Cardiac muscle cell (in vitro differentiated cells and primary cell): Measurements from ENCODE around the gene CYP26B1. TPM values are rescaled to one million over a fixed set of nuclear protein-coding genes. Genes with fewer than 3 reads are reported as not detected.
A peak's percentile ranks its signal among the peaks of the same experiment; 100 is the strongest.

Experiments used
- DNase-seq, 2 donors: peaks; one replicate each; pipeline versions ENCODE4 v3.0.0 to v3.0.0-alpha.2; 2010 to 2017; ENCODE audit warnings: low read depth in 1 of 2, low spot score in 1 of 2
- H3K27ac ChIP-seq: fragments of 200-600 bp; sonication (generic); 2 replicates; pipeline ENCODE4 v1.5.1; 2016
- H3K27me3 ChIP-seq: fragments of 200-600 bp; sonication (generic); 2 replicates; pipeline ENCODE4 v1.6.0; 2016; ENCODE audit warnings: control low read depth
- H3K36me3 ChIP-seq: fragments of 200-600 bp; sonication (generic); 2 replicates; pipeline ENCODE4 v1.5.1; 2016; ENCODE audit warnings: control low read depth
- H3K4me1 ChIP-seq: fragments of 200-600 bp; sonication (generic); 2 replicates; pipeline ENCODE4 v1.8.1; 2017; ENCODE audit warnings: low read depth, mild to moderate bottlenecking, mixed run types
- H3K4me3 ChIP-seq: fragments of 200-600 bp; sonication (generic); 2 replicates; pipeline ENCODE4 v1.5.1; 2016; ENCODE audit warnings: mild to moderate bottlenecking
- H3K9me3 ChIP-seq: fragments of 200-600 bp; sonication (generic); 2 replicates; pipeline ENCODE4 v1.5.1; 2017; ENCODE audit warnings: low read depth, mild to moderate bottlenecking, control low read depth
- CTCF ChIP-seq: IDR thresholded peaks from 2 replicates; pipeline ENCODE4 v1.5.1; 2012; ENCODE audit warnings: low read depth, mild to moderate bottlenecking, low read length
- polyA plus RNA-seq: library from polyadenylated mRNA; unstranded; fragments of >200 nt; fragmentation: Nextera tagmentation; extraction: Ambion mirVana; gene quantifications from 2 replicates; pipeline ENCODE4 v1.2.1, GENCODE V29; 2016
- total RNA-seq: library from RNA; depleted of rRNA; stranded (reverse); fragments of >200 nt; gene quantifications from 2 replicates; pipeline ENCODE4 v1.2.3, GENCODE V29; 2016

Gene CYP26B1
- total and polyA plus RNA-seq, 2 experiments from 2014 or later = 1.2 to 3.1 TPM

DNA sequence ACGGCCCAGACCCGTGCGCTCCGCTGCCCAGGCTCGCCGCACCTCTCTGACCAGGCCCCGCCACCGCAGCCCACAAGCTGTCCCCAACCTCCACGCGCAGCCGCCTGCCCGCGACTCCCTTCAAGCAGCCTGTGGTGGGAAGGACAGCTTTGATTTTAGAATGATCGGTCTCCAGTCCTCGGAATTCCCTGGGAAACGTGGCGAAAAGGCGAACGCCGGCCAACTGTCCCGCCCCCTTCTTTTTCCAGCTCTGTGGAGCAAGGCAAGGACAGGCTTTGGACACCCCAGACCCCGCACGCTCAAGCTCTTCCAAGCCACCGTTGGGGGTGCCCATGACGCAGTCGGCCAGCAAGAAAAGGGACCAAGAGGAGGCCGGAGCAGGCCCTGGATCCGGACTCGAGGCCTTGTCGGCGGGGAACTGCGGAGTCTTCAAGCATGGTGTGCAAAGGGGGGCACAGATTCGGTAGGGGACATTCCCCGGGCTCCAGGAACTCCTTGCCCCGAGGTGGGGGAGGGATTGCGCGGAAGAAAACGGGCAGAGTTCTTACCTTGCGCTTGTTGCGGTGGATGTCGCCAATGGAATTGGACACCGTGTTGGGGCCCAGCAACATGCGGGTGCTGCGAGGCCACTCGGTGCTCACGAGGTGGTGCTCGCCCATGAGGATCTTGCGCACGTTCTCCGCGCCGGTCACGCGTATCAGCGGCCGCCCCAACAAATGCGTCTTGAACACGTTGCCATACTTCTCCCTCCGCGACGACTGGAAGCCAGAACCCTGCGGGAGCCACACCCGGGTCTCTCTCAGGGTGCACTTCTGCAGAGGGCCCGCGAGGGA, 4.0 kb downstream of the CYP26B1 start:
- H3K27me3 ChIP-seq = peaks cover 94% of the 10 kb centered on the region
- TF ChIP-seq CTCF = no peak
- no peak overlapping the region for H3K27ac ChIP-seq
- peak; percentile 37 for DNase-seq
- no peaks in the 10 kb centered on the region for H3K36me3 ChIP-seq
- H3K4me1 ChIP-seq = peaks cover 6% of the 10 kb centered on the region
- H3K4me3 ChIP-seq = peak overlapping the region; percentile 51
- H3K9me3 ChIP-seq = no peaks in the 10 kb centered on the region

GRCh38 chr2:72142570-72143440, 4.9 kb downstream of the CYP26B1 start:
- Histone ChIP-seq H3K4me1 (peaks cover 6% of the 10 kb centered on the region), H3K9me3 (no peaks in the 10 kb centered on the region), H3K4me3 (peak overlapping the region; percentile 25), H3K27ac (no peak overlapping the region), H3K27me3 (peaks cover 86% of the 10 kb centered on the region), H3K36me3 (no peaks in the 10 kb centered on the region)
- DNase-seq = peak; percentile 79 to 80
- no peak for TF ChIP-seq CTCF

- H3K4me3 ChIP-seq = no peak overlapping the region
- DNase-seq = no peak
Measured at GRCh38 chr2:72141881-72142451, 5.7 kb downstream of the CYP26B1 start.

DNA sequence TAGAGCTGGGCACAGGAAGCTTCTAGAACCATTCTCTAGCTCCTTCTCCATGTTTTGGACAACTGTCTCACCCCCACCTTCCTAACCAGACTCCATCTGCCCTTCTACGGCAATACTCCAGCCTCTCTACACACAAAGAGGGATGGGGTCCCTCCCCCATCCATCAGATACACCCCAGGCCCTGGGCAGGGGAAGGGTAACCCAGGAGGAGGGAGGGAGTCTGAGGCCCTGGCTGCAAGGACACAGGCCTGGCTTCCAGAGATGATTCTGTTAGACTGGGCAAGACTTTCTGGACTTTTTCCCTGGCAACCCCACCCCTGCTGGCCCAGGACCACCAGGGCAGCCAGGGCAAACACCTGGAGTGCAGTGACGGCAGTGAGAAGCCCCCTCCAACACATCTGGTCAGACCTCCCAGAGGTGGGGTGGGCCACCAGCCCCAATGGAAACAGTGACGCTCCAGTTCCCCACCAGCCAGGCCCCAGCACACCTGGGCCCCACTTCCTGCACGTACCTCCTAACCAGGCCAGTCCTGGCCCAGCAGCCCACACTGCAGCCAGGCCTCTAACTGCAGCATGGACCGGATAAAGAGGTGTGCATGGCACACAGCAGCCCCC, 6.5 kb downstream of the CYP26B1 start:
- no peaks in the 10 kb centered on the region for H3K9me3 ChIP-seq
- no peaks in the 10 kb centered on the region for H3K36me3 ChIP-seq
- no peak for TF ChIP-seq CTCF
- peaks cover 69% of the 10 kb centered on the region for H3K27me3 ChIP-seq
- peaks cover 6% of the 10 kb centered on the region for H3K4me1 ChIP-seq
- H3K4me3 ChIP-seq = no peak overlapping the region
- no peak for DNase-seq
- no peak overlapping the region for H3K27ac ChIP-seq

More at GRCh38 chr2:72141881-72142451, 5.7 kb downstream of the CYP26B1 start:
- no peak for TF ChIP-seq CTCF
- Histone ChIP-seq H3K27ac (no peak overlapping the region), H3K9me3 (no peaks in the 10 kb centered on the region), H3K4me1 (peaks cover 6% of the 10 kb centered on the region), H3K36me3 (no peaks in the 10 kb centered on the region), H3K27me3 (peaks cover 78% of the 10 kb centered on the region)

DNA sequence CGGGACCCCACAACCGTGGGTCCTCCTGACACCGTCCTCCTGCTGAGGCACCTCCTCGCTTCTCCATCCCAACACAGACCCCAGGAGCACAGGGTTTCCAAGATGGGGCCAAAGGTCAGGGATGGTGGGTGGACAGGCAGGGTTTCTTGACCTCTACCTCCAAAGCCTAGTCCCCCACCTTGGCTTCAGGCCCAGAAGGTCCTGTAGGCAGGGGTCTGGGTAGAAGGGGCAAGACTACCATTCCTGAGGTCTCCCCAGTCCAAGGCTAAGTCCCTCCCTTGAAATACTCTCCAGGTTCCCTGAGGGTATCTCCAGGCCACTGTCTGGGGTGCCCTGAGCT, 7.1 kb downstream of the CYP26B1 start:
- no peak overlapping the region for H3K4me3 ChIP-seq
- H3K27me3 ChIP-seq = peaks cover 64% of the 10 kb centered on the region
- no peak overlapping the region for H3K27ac ChIP-seq
- DNase-seq = no peak
- TF ChIP-seq CTCF = no peak
- no peaks in the 10 kb centered on the region for H3K36me3 ChIP-seq
- H3K4me1 ChIP-seq = peaks cover 6% of the 10 kb centered on the region
- H3K9me3 ChIP-seq = no peaks in the 10 kb centered on the region
